KMS-11 (cell line): Measurements from ENCODE around the gene NR2C1.

Experiments used
- H2AFZ ChIP-seq: fragments of 200-600 bp; sonication (generic); 2 replicates; pipeline ENCODE4 v1.6.1; 2016; ENCODE audit warnings: antibody characterized with exemption, mixed run types, low read depth
- H3K27ac ChIP-seq: fragments of 200-600 bp; sonication (generic); 2 replicates; pipeline ENCODE4 v1.6.1; 2016; ENCODE audit warnings: mild to moderate bottlenecking, mixed run types
- H3K27me3 ChIP-seq: fragments of 200-600 bp; sonication (generic); 2 replicates; pipeline ENCODE4 v1.6.1; 2017; ENCODE audit warnings: mild to moderate bottlenecking, low read depth, mixed run types, moderate library complexity; ENCODE audit not compliant: insufficient read depth
- H3K36me3 ChIP-seq: fragments of 200-600 bp; sonication (generic); 2 replicates; pipeline ENCODE4 v1.6.1; 2017; ENCODE audit warnings: mild to moderate bottlenecking, mixed run types; ENCODE audit not compliant: insufficient read depth
- H3K4me1 ChIP-seq: fragments of 200-600 bp; sonication (generic); 2 replicates; pipeline ENCODE4 v1.6.1; 2016; ENCODE audit warnings: mild to moderate bottlenecking, low read depth, mixed run types; ENCODE audit not compliant: poor library complexity, severe bottlenecking
- H3K4me2 ChIP-seq: fragments of 200-600 bp; sonication (generic); 2 replicates; pipeline ENCODE4 v1.7.0; 2016; ENCODE audit warnings: mild to moderate bottlenecking, mixed run types
- H3K4me3 ChIP-seq: fragments of 200-600 bp; sonication (generic); IDR thresholded peaks from 2 replicates; pipeline ENCODE4 v1.6.1; 2017; ENCODE audit warnings: low read depth, low read length, mixed read lengths; ENCODE audit not compliant: insufficient read depth
- H3K79me2 ChIP-seq: fragments of 200-600 bp; sonication (generic); 2 replicates; pipeline ENCODE4 v1.6.1; 2016; ENCODE audit warnings: low read depth, mixed run types; ENCODE audit not compliant: insufficient read depth
- H3K9ac ChIP-seq: fragments of 200-600 bp; sonication (generic); 2 replicates; pipeline ENCODE4 v1.6.1; 2016; ENCODE audit warnings: mild to moderate bottlenecking, mixed run types
- H4K20me1 ChIP-seq: fragments of 200-600 bp; sonication (generic); 2 replicates; pipeline ENCODE4 v1.6.1; 2016; ENCODE audit warnings: mild to moderate bottlenecking, mixed run types; ENCODE audit not compliant: insufficient read depth
- CTCF ChIP-seq: fragments of 200-600 bp; sonication (generic); conservative IDR thresholded peaks from 2 replicates; pipeline ENCODE4 v1.6.1; 2017; ENCODE audit warnings: low read depth, mild to moderate bottlenecking, antibody characterized with exemption, low read length, moderate library complexity, mixed read lengths

The NR2C1 gene

GRCh38 chr12:95083471-95083870, 10.1 kb upstream of the NR2C1 start:
- Histone ChIP-seq H3K9ac (no peak overlapping the region), H4K20me1 (no peaks in the 10 kb centered on the region), H3K36me3 (no peaks in the 10 kb centered on the region), H3K4me3 (no peak overlapping the region), H3K4me2 (no peak overlapping the region), H3K4me1 (no peaks in the 10 kb centered on the region), H2AFZ (no peak overlapping the region), H3K27ac (no peak overlapping the region), H3K27me3 (no peaks in the 10 kb centered on the region), H3K79me2 (no peaks in the 10 kb centered on the region)
- TF ChIP-seq CTCF = no peak

DNA sequence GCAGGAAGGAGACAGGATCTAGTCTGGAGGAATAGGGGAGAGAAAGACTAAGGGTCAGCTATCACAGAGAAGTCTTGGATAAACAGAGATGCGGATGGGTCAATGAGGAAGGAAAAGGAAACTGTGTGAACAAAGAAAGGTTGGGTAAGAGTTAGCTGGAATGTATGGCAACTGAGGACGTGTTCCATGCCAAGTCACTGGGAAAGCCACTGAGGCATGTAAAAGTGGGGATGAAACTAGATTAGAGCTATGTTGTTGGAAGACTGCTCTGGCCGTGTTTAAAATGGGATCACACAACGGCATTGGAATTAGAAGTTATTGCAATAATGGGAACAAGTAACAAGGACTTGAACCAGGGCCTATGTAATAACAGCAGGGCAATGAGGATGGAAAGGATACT, 3.9 kb upstream of the NR2C1 start:
- no peaks in the 10 kb centered on the region for H4K20me1 ChIP-seq
- H2AFZ ChIP-seq = no peak overlapping the region
- H3K4me3 ChIP-seq = no peak overlapping the region
- no peak overlapping the region for H3K4me2 ChIP-seq
- H3K36me3 ChIP-seq = no peaks in the 10 kb centered on the region
- no peak overlapping the region for H3K27ac ChIP-seq
- TF ChIP-seq CTCF = no peak
- peaks cover 3% of the 10 kb centered on the region for H3K4me1 ChIP-seq
- H3K27me3 ChIP-seq = no peaks in the 10 kb centered on the region
- H3K9ac ChIP-seq = no peak overlapping the region
- peaks cover 5% of the 10 kb centered on the region; the same call in 1 of the 2 replicates for H3K79me2 ChIP-seq

DNA sequence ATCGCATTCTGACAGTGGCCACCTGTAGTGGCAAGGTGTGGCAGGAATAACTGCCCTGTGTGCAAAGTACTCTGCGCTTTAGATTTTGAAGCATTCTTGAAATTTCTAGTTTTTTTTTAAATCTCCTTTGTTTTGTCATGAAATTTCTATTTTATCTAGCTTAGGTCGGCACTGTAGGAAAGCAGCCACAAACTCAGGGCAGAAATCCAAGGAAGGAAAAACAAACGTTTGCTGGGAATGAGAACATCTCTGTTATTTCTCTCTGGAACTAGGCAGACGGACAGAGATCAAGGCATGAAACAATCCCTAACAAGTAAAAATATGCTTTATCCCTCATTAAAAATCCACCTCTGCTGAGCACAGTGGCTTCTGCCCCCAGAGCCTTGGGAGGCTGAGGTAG, 1.3 kb upstream of the NR2C1 start:
- Histone ChIP-seq H3K27ac (no peak overlapping the region), H2AFZ (no peak overlapping the region)
- no peak for TF ChIP-seq CTCF

GRCh38 chr12:95073698-95074520, 491 bp upstream of the NR2C1 start:
- Histone ChIP-seq H3K4me2 (no peak overlapping the region), H3K9ac (no peak overlapping the region; the same call in 1 of the 2 replicates), H3K36me3 (no peaks in the 10 kb centered on the region), H2AFZ (peak overlapping the region; percentile 90), H3K79me2 (peaks cover 13% of the 10 kb centered on the region; the same call in 1 of the 2 replicates), H4K20me1 (no peaks in the 10 kb centered on the region), H3K27me3 (no peaks in the 10 kb centered on the region), H3K4me3 (no peak overlapping the region), H3K27ac (no peak overlapping the region), H3K4me1 (peaks cover 3% of the 10 kb centered on the region)
- peak; percentile 59 for TF ChIP-seq CTCF

More for the DNA sequence above, 1.3 kb upstream of the NR2C1 start:
- peaks cover 3% of the 10 kb centered on the region for H3K4me1 ChIP-seq
- peaks cover 13% of the 10 kb centered on the region; the same call in 1 of the 2 replicates for H3K79me2 ChIP-seq
- H3K4me3 ChIP-seq = no peak overlapping the region
- H3K4me2 ChIP-seq = no peak overlapping the region
- H4K20me1 ChIP-seq = no peaks in the 10 kb centered on the region
- no peak overlapping the region for H3K9ac ChIP-seq
- no peaks in the 10 kb centered on the region for H3K27me3 ChIP-seq
- no peaks in the 10 kb centered on the region for H3K36me3 ChIP-seq
